Endothelial cell of umbilical vein (primary cell): Measurements from ENCODE around the gene METRNL.

Experiments used
- EZH2 ChIP-seq: IDR thresholded peaks from 2 replicates; pipeline ENCODE4 v1.6.1; 2012; ENCODE audit warnings: borderline replicate concordance, low read depth, mild to moderate bottlenecking, moderate library complexity, low read length, inconsistent platforms; ENCODE audit not compliant: severe bottlenecking
- FOS ChIP-seq: IDR thresholded peaks from 2 replicates; pipeline ENCODE4 v1.6.1; 2011; ENCODE audit warnings: mild to moderate bottlenecking, low read length, moderate library complexity, borderline replicate concordance; ENCODE audit not compliant: insufficient read depth
- JUN ChIP-seq: IDR thresholded peaks from 2 replicates; pipeline ENCODE4 v1.6.1; 2011; ENCODE audit warnings: borderline replicate concordance, low read depth; ENCODE audit not compliant: insufficient read length, insufficient read depth
- MYC ChIP-seq: IDR thresholded peaks from one replicate; pipeline ENCODE4 v1.6.1; 2011; ENCODE audit warnings: mild to moderate bottlenecking, low read depth, low read length
- POLR2A ChIP-seq: IDR thresholded peaks from 2 replicates; pipeline ENCODE4 v1.6.1; 2012; ENCODE audit warnings: low read depth, mild to moderate bottlenecking, control low read depth, low read length
- POLR2AphosphoS5 ChIP-seq: IDR thresholded peaks from 2 replicates; pipeline ENCODE4 v1.6.1; 2012; ENCODE audit warnings: low read depth, mild to moderate bottlenecking, control low read depth, low read length, moderate library complexity; ENCODE audit not compliant: insufficient read depth
- TF ChIP-seq, protein P1 (sequence below), 2 donors: IDR thresholded peaks; 1 replicate in 1 of 2; 2 replicates in 1 of 2; pipeline ENCODE4 v1.5.1; 2011; ENCODE audit warnings: low read length in 2 of 2, mild to moderate bottlenecking in 2 of 2, moderate library complexity in 2 of 2, control low read depth in 1 of 2, inconsistent platforms in 1 of 2, low read depth in 1 of 2; ENCODE audit not compliant: insufficient read depth in 1 of 2; ENCODE audit errors: extremely low read depth in 1 of 2
- TF ChIP-seq, protein P2 (sequence below): IDR thresholded peaks from 2 replicates; pipeline ENCODE4 v1.6.1; 2011; ENCODE audit not compliant: insufficient read depth, insufficient read length

DNA sequence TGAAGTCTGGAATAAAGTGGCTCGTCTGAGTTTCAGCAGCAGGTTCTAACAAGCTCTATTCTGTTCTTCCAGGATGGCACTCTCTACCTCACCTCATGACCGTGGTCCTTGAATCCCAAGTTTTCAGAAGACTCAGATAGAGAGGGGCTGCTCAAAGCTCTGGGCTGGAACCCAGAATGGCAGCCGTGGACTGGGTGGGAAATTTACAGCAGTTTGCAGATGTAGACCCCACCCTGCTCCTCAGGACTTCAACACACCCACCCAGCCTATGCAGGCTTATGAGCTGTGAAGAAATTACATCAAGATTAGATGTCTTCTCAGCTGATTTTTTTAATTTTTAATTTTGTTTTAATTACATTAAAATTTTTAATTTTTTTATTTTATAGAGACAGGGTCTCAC lies 59.4 kb downstream of the METRNL start:
- TF ChIP-seq, protein P1, sequence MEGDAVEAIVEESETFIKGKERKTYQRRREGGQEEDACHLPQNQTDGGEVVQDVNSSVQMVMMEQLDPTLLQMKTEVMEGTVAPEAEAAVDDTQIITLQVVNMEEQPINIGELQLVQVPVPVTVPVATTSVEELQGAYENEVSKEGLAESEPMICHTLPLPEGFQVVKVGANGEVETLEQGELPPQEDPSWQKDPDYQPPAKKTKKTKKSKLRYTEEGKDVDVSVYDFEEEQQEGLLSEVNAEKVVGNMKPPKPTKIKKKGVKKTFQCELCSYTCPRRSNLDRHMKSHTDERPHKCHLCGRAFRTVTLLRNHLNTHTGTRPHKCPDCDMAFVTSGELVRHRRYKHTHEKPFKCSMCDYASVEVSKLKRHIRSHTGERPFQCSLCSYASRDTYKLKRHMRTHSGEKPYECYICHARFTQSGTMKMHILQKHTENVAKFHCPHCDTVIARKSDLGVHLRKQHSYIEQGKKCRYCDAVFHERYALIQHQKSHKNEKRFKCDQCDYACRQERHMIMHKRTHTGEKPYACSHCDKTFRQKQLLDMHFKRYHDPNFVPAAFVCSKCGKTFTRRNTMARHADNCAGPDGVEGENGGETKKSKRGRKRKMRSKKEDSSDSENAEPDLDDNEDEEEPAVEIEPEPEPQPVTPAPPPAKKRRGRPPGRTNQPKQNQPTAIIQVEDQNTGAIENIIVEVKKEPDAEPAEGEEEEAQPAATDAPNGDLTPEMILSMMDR (IDR thresholded peaks at IDR 0.05; ENCODE audit: extremely low read depth in 1 of 2, insufficient read depth in 1 of 2, low read depth in 1 of 2, low read length in 2 of 2) = no peak
- TF ChIP-seq POLR2A = no peak
- TF ChIP-seq EZH2 = no peak
- TF ChIP-seq JUN = no peak
- TF ChIP-seq, protein P2, sequence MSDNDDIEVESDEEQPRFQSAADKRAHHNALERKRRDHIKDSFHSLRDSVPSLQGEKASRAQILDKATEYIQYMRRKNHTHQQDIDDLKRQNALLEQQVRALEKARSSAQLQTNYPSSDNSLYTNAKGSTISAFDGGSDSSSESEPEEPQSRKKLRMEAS = no peak
- no peak for TF ChIP-seq MYC
- TF ChIP-seq POLR2AphosphoS5 = no peak
- no peak for TF ChIP-seq FOS
